K562 (cell line): Measurements from ENCODE around the gene DMRT2.

Experiments used
- BCOR ChIP-seq: fragments of 450-650 bp; IDR thresholded peaks from 2 replicates; pipeline ENCODE4 v1.6.1; 2016
- BHLHE40 ChIP-seq: IDR thresholded peaks from 2 replicates; pipeline ENCODE4 v1.6.1; 2011; ENCODE audit warnings: low read length, improper control_type of control experiment
- DPF2 ChIP-seq: fragments of 450-650 bp; IDR thresholded peaks from 2 replicates; pipeline ENCODE4 v1.6.1; 2016
- POLR2A ChIP-seq: fragments of 450-650 bp; conservative IDR thresholded peaks from 2 replicates; pipeline ENCODE4 v1.6.1; 2016
- SIN3A ChIP-seq, 2 experiments: fragments of 150-350 bp in 1 of 2; IDR thresholded peaks; 2 replicates each; pipeline ENCODE4 v1.6.1; 2011 to 2016; ENCODE audit warnings: borderline replicate concordance in 2 of 2, low read depth in 2 of 2, low read length in 2 of 2, mild to moderate bottlenecking in 2 of 2, moderate library complexity in 2 of 2; ENCODE audit not compliant: control insufficient read depth in 1 of 2
- ZNF79 ChIP-seq: fragments of 250-450 bp; sonication (Bioruptor Pico); IDR thresholded peaks from 2 replicates; pipeline ENCODE4 v1.4.0; 2020; ENCODE audit warnings: low read depth, mild to moderate bottlenecking, moderate library complexity
- TF ChIP-seq, protein P1 (sequence below): sonication (generic); formaldehyde crosslinking; IDR thresholded peaks from 2 replicates; pipeline ENCODE4 v1.8.0; 2023; ENCODE audit warnings: mild to moderate bottlenecking, missing genetic modification reagents

DNA sequence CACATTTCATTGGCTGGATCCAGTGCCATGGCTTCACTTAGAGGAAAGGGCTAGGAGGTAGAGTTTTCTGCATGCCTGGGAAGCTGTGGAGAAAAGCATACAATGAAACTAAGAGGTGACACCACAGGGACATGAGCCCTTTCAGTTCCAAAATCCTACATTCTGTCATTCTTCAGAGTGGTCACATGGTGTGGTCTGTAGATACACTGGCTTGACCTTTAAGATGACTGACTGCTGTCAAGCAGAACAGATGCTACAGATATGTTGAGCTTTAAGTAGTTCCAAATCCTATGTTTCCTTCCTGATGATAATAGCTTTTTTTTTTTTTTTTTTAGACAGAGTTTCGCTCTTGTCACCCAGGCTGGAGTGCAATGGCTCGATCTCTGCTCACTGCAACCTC lies 47.5 kb upstream of the DMRT2 start:
- TF ChIP-seq BCOR (no peak), DPF2 (no peak), BHLHE40 (no peak), SIN3A (IDR thresholded peaks at IDR 0.05; ENCODE audit: borderline replicate concordance in 2 of 2, control insufficient read depth in 1 of 2, low read depth in 2 of 2, low read length in 2 of 2) (no peak), POLR2A (no peak), ZNF79 (CRISPR knock-in tag) (no peak)
- TF ChIP-seq, protein P1, sequence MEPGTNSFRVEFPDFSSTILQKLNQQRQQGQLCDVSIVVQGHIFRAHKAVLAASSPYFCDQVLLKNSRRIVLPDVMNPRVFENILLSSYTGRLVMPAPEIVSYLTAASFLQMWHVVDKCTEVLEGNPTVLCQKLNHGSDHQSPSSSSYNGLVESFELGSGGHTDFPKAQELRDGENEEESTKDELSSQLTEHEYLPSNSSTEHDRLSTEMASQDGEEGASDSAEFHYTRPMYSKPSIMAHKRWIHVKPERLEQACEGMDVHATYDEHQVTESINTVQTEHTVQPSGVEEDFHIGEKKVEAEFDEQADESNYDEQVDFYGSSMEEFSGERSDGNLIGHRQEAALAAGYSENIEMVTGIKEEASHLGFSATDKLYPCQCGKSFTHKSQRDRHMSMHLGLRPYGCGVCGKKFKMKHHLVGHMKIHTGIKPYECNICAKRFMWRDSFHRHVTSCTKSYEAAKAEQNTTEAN (CRISPR knock-in tag): no peak
